Calu3 (cell line): ENCODE measurements around the gene ANGPTL8. TPM values are rescaled to one million over a fixed set of nuclear protein-coding genes. Genes with fewer than 3 reads are reported as not detected.

Experiments
- Bru-seq: library from RNA; stranded (reverse); fragments of 400-500 nt; gene quantifications from one replicate; lab custom pipeline; 2021; lab: Mats Ljungman, UMichigan
- BruChase-seq, 2 experiments: library from RNA; stranded (reverse); fragments of 400-500 nt; gene quantifications; one replicate each; lab custom pipeline; 2021; lab: Mats Ljungman, UMichigan
- BruUV-seq: library from RNA; stranded (reverse); fragments of 400-500 nt; replicated peaks from 2 replicates; lab custom pipeline; 2021; lab: Mats Ljungman, UMichigan
- CTCF ChIA-PET: fragments of 300-600 bp; sonication (Branson Sonifier 250); formaldehyde crosslinking; loops from one replicate; lab custom pipeline; 2022; ENCODE audit warnings: antibody characterized with exemption; lab: Charles Lee
- DNase-seq: peaks from one replicate; pipeline ENCODE4 v3.0.0; 2022
- H3K27ac Mint-ChIP-seq: one replicate; pipeline ENCODE4 v1.8.0; 2022; ENCODE audit warnings: mixed read lengths; ENCODE audit not compliant: unreplicated experiment
- H3K27me3 Mint-ChIP-seq: one replicate; pipeline ENCODE4 v1.8.0; 2022; ENCODE audit warnings: mixed read lengths; ENCODE audit not compliant: unreplicated experiment
- H3K36me3 Mint-ChIP-seq: one replicate; pipeline ENCODE4 v1.8.0; 2022; ENCODE audit warnings: mild to moderate bottlenecking, moderate library complexity, mixed read lengths; ENCODE audit not compliant: insufficient read depth, unreplicated experiment
- H3K4me1 Mint-ChIP-seq: one replicate; pipeline ENCODE4 v1.8.0; 2022; ENCODE audit warnings: mild to moderate bottlenecking, low read depth, mixed read lengths; ENCODE audit not compliant: unreplicated experiment
- H3K4me3 Mint-ChIP-seq: one replicate; pipeline ENCODE4 v1.8.0; 2022; ENCODE audit warnings: mild to moderate bottlenecking, low read depth, moderate library complexity, mixed read lengths; ENCODE audit not compliant: unreplicated experiment
- H3K9me3 Mint-ChIP-seq: one replicate; pipeline ENCODE4 v1.8.0; 2022; ENCODE audit warnings: low read depth, mixed read lengths; ENCODE audit not compliant: unreplicated experiment
- intact Hi-C: fragments of 100-400 bp; cut with micrococcal nuclease; formaldehyde crosslinking; loops from one replicate; pipeline ENCODE4 v1.10.0; 2022; ENCODE audit not compliant: unreplicated experiment
- long read RNA-seq: library from polyadenylated mRNA; stranded (forward); transcript quantifications from one replicate; pipeline ENCODE4 v2.0.0, GENCODE V29; 2022
- total RNA-seq: library from RNA; stranded (reverse); gene quantifications from 2 replicates; pipeline ENCODE4 v1.2.3, GENCODE V29; 2022
- TF ChIP-seq, protein P1 (sequence below): fragments of 200-600 bp; IDR thresholded peaks from one replicate; pipeline ENCODE4 v1.8.0; 2022; ENCODE audit warnings: antibody characterized with exemption; ENCODE audit not compliant: unreplicated experiment

Gene ANGPTL8, protein sequence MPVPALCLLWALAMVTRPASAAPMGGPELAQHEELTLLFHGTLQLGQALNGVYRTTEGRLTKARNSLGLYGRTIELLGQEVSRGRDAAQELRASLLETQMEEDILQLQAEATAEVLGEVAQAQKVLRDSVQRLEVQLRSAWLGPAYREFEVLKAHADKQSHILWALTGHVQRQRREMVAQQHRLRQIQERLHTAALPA
- total RNA-seq: not detected in 2 replicates
- Bru-seq, nascent RNA: not detected
- BruChase-seq, experiment 1, labeled RNA remaining after a 6-hour chase: not detected
- not detected for BruChase-seq, experiment 2, labeled RNA remaining after a 2-hour chase
- long read RNA-seq: 0 reads

DNA sequence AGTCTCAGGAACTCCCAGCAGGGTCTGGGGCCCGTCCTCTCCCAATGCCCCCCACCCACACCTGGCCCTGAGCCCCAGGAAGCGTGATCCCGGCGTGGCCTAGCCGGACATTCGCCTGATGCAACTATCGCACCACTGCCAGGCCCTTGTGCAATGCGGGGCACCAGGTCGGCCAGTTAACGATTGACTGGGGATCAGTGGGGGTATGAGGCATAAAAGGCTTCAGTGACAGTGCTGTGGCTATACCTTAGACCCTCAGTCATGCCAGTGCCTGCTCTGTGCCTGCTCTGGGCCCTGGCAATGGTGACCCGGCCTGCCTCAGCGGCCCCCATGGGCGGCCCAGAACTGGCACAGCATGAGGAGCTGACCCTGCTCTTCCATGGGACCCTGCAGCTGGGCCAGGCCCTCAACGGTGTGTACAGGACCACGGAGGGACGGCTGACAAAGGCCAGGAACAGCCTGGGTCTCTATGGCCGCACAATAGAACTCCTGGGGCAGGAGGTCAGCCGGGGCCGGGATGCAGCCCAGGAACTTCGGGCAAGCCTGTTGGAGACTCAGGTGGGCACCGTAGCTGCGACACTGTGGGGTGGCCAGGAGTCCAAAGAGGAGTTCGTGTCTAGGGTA, at the start of gene ANGPTL8:
TSS of gene ANGPTL8 (plus strand) at position 243 of the 624 bp plus-strand sequence. CDS start at position 262, 19 bp downstream.
- H3K4me3 Mint-ChIP-seq: no peak within 1 kb of the TSS
- TF ChIP-seq, protein P1, sequence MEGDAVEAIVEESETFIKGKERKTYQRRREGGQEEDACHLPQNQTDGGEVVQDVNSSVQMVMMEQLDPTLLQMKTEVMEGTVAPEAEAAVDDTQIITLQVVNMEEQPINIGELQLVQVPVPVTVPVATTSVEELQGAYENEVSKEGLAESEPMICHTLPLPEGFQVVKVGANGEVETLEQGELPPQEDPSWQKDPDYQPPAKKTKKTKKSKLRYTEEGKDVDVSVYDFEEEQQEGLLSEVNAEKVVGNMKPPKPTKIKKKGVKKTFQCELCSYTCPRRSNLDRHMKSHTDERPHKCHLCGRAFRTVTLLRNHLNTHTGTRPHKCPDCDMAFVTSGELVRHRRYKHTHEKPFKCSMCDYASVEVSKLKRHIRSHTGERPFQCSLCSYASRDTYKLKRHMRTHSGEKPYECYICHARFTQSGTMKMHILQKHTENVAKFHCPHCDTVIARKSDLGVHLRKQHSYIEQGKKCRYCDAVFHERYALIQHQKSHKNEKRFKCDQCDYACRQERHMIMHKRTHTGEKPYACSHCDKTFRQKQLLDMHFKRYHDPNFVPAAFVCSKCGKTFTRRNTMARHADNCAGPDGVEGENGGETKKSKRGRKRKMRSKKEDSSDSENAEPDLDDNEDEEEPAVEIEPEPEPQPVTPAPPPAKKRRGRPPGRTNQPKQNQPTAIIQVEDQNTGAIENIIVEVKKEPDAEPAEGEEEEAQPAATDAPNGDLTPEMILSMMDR: no peak
- intact Hi-C loops: no loop called here
- DNase-seq: no peak
- H3K9me3 Mint-ChIP-seq: no peaks in the 10 kb centered on the region
- CTCF ChIA-PET: no interaction called here
- no peaks in the 10 kb centered on the region for H3K27me3 Mint-ChIP-seq
- no peaks in the 10 kb centered on the region for H3K4me1 Mint-ChIP-seq
- peaks cover 11% of the 10 kb centered on the region for H3K36me3 Mint-ChIP-seq
- BruUV-seq: no TSS peak
- no peak within 1 kb of the TSS for H3K27ac Mint-ChIP-seq

DNA sequence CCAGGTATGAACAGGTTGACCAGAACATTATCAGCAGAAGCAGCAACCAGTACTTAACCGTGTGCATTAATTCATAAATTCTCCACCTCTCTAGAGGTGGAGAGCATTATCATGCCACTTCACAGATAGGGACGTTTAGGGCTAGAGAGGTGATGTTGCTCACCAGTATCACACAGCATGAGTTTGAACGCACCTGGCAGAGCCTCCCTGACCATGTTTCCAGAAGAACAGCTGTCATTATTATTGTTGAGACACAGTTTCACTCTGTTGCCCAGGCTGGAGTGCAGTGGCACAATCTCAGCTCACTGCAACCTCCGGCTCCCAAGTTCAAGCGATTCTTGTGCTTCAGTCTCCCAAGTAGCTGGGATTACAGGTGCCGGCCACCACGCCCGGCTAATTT, 48.9 kb upstream of the ANGPTL8 start:
- Mint-ChIP-seq H3K36me3 (no peaks in the 10 kb centered on the region), H3K27ac (no peak overlapping the region), H3K9me3 (no peaks in the 10 kb centered on the region), H3K27me3 (no peaks in the 10 kb centered on the region), H3K4me3 (no peak overlapping the region), H3K4me1 (no peaks in the 10 kb centered on the region)
- TF ChIP-seq, protein P1: no peak
- DNase-seq: no peak
- no TSS peak for BruUV-seq
- CTCF ChIA-PET: interaction anchor here (0.6 kb wide), 1 partner anchor 37 kb away, joined by 4 read pairs; no protein-coding TSS in a partner anchor
- intact Hi-C loops: no loop called here

DNA sequence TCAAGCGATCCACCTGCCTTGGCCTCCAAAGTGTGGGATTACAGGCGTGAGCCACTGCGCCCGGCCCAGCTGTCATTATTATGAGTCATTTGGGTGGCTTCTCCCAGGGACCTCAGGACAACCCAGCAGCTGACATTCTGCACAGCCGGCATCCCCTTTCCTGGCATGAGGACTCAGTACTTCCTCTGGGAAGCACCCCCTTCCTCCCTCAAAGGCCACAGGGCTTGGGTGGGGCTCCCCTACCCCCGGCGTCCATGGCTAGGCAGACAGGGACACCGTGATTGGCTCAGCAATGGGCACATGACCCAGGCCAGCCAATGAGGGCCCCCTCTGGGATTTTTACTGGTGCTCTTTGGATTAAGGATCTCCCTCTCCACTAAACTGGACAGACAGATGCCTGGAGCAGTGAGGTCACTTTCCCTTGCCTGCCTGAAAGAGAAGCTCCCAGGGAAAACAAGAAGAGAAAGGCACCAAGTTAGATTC, 48.1 kb upstream of the ANGPTL8 start:
- TF ChIP-seq, protein P1: no peak
- CTCF ChIA-PET: no interaction called here
- intact Hi-C loops: no loop called here
- no peak for DNase-seq
- peaks cover under 1% of the 10 kb centered on the region for H3K36me3 Mint-ChIP-seq
- BruUV-seq: no TSS peak
- H3K4me3 Mint-ChIP-seq: no peak overlapping the region
- no peaks in the 10 kb centered on the region for H3K9me3 Mint-ChIP-seq
- H3K4me1 Mint-ChIP-seq: no peaks in the 10 kb centered on the region
- H3K27me3 Mint-ChIP-seq: no peaks in the 10 kb centered on the region
- H3K27ac Mint-ChIP-seq: no peak overlapping the region

DNA sequence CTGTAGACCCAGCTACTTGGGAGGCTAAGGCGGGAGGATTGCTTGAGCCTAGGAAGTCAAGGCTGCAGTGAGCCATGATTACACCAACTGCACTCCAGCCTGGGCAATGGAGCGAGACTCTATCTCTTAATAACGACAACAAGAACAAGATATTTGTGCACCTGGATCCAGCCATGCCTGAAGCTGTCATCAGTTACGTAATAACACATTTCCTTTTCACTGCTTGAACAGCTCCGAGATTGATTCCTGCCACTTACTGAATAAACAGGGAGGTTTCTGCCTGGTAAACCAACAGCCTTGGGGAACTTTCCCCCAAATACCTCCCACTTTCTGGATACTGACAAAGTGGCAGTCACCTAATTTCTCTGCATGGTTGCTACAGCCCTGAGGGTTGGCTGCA, 47.5 kb upstream of the ANGPTL8 start:
- Mint-ChIP-seq H3K4me3 (no peak overlapping the region), H3K4me1 (no peaks in the 10 kb centered on the region), H3K27ac (no peak overlapping the region), H3K36me3 (peaks cover 7% of the 10 kb centered on the region), H3K9me3 (no peaks in the 10 kb centered on the region), H3K27me3 (no peaks in the 10 kb centered on the region)
- CTCF ChIA-PET: no interaction called here
- TF ChIP-seq, protein P1: no peak
- no peak for DNase-seq
- BruUV-seq: no TSS peak
- intact Hi-C loops: no loop called here
